ENCODE data around the gene NUDT1.

The NUDT1 gene

DNA sequence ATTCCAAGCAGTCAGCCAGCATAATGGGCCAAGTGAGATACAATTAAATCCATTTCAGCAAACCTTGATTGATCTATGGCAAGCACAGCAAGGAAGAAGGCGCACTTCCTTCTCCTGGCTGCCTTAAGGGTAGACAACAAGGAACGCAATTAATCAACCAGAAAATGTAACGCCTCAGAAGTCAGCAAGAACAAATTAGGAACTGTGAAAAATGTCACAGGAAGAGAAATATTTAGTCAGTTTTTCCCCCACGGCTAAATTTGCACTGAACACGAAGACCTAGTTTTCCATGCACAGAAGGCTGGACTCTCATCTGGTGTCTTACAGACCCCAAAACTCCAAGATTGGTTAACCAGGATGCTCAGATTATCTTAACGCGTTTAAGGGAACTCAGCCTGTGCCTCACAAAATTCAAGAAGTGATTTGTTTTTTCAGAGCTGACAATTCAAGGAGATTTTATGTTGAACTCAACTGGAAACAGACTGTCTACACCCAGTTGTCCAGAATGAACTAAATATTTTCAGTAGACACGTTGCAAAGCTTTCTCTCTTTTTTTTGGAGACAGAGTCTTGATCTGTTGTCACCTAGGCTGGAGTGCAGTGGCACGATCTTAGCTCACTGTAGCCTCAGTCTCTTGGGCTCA is 58.0 kb downstream of the NUDT1 start:
- no peak for DNase-seq (ENCODE audit: low read depth)
